ENCODE measurements around the gene NKAIN2. TPM values are rescaled to one million over a fixed set of nuclear protein-coding genes. Genes with fewer than 3 reads are reported as not detected.

NKAIN2 gene
- total and polyA plus RNA-seq, 5 donors from 2014 or later = not detected

- no peaks in the 10 kb centered on the region for H3K36me3 ChIP-seq (ENCODE audit: control insufficient read depth, insufficient read depth, low read length)
- DNase-seq = no peak
- H3K4me1 ChIP-seq (ENCODE audit: control insufficient read depth, insufficient read depth, low read length, poor library complexity, severe bottlenecking) = no peaks in the 10 kb centered on the region
- Mint-ChIP-seq H3K27me3 (no peaks in the 10 kb centered on the region), H3K27ac (no peak overlapping the region), H3K4me3 (no peak overlapping the region), H3K9me3 (peaks cover 0 to 8% (median 3%) of the 10 kb centered on the region in 7 donors), H3K4me1 (no peaks in the 10 kb centered on the region), H3K36me3 (no peaks in the 10 kb centered on the region)
- H3K27me3 ChIP-seq (ENCODE audit: control insufficient read depth, insufficient read depth, low read length) = no peaks in the 10 kb centered on the region
- ATAC-seq (ENCODE audit: low read depth in 2 of 2) = no peak
- H3K27ac ChIP-seq (ENCODE audit: insufficient read depth, low read length, poor library complexity, severe bottlenecking) = no peak overlapping the region
- H3K4me3 ChIP-seq (ENCODE audit: low read depth, low read length) = no peak overlapping the region
- no peaks in the 10 kb centered on the region for H3K9me3 ChIP-seq (ENCODE audit: control insufficient read depth in 2 of 2, low read length in 2 of 2)
Observed at GRCh38 chr6:124052120-124052519, 248.5 kb downstream of the NKAIN2 start.

- no peaks in the 10 kb centered on the region for H3K36me3 Mint-ChIP-seq
- peaks cover 0 to 8% (median 2%) of the 10 kb centered on the region in 7 donors for H3K9me3 Mint-ChIP-seq
- Histone ChIP-seq H3K27me3 (ENCODE audit: control insufficient read depth, insufficient read depth, low read length) (no peaks in the 10 kb centered on the region), H3K4me1 (ENCODE audit: control insufficient read depth, insufficient read depth, low read length, poor library complexity, severe bottlenecking) (no peaks in the 10 kb centered on the region), H3K9me3 (ENCODE audit: control insufficient read depth in 2 of 2, low read length in 2 of 2) (no peaks in the 10 kb centered on the region), H3K36me3 (ENCODE audit: control insufficient read depth, insufficient read depth, low read length) (no peaks in the 10 kb centered on the region), H3K27ac (ENCODE audit: insufficient read depth, low read length, poor library complexity, severe bottlenecking) (no peak overlapping the region), H3K4me3 (ENCODE audit: low read depth, low read length) (no peak overlapping the region)
- ATAC-seq (ENCODE audit: low read depth in 2 of 2) (no peak), DNase-seq (no peak)
- H3K4me3 Mint-ChIP-seq = no peak overlapping the region
- no peaks in the 10 kb centered on the region for H3K4me1 Mint-ChIP-seq
- H3K27me3 Mint-ChIP-seq = no peaks in the 10 kb centered on the region
- H3K27ac Mint-ChIP-seq = no peak overlapping the region
Observed at GRCh38 chr6:124053315-124053714, 249.7 kb downstream of the NKAIN2 start.

- Histone ChIP-seq H3K27me3 (ENCODE audit: control insufficient read depth, insufficient read depth, low read length) (no peaks in the 10 kb centered on the region), H3K4me1 (ENCODE audit: control insufficient read depth, insufficient read depth, low read length, poor library complexity, severe bottlenecking) (no peaks in the 10 kb centered on the region), H3K36me3 (ENCODE audit: control insufficient read depth, insufficient read depth, low read length) (no peaks in the 10 kb centered on the region), H3K9me3 (ENCODE audit: control insufficient read depth in 2 of 2, low read length in 2 of 2) (no peaks in the 10 kb centered on the region), H3K4me3 (ENCODE audit: low read depth, low read length) (no peak overlapping the region), H3K27ac (ENCODE audit: insufficient read depth, low read length, poor library complexity, severe bottlenecking) (no peak overlapping the region)
- Mint-ChIP-seq H3K4me1 (no peaks in the 10 kb centered on the region), H3K27ac (no peak overlapping the region), H3K9me3 (peaks cover 0 to 8% (median 2%) of the 10 kb centered on the region in 7 donors), H3K36me3 (no peaks in the 10 kb centered on the region), H3K27me3 (no peaks in the 10 kb centered on the region), H3K4me3 (no peak overlapping the region)
- no peak for ATAC-seq (ENCODE audit: low read depth in 2 of 2)
- DNase-seq = no peak
Observed at GRCh38 chr6:124054034-124054433, 250.4 kb downstream of the NKAIN2 start.

GRCh38 chr6:124055395-124055794, 251.7 kb downstream of the NKAIN2 start:
- Histone ChIP-seq H3K27me3 (ENCODE audit: control insufficient read depth, insufficient read depth, low read length) (no peaks in the 10 kb centered on the region), H3K9me3 (ENCODE audit: control insufficient read depth in 2 of 2, low read length in 2 of 2) (no peaks in the 10 kb centered on the region), H3K4me1 (ENCODE audit: control insufficient read depth, insufficient read depth, low read length, poor library complexity, severe bottlenecking) (no peaks in the 10 kb centered on the region), H3K27ac (ENCODE audit: insufficient read depth, low read length, poor library complexity, severe bottlenecking) (no peak overlapping the region), H3K36me3 (ENCODE audit: control insufficient read depth, insufficient read depth, low read length) (no peaks in the 10 kb centered on the region), H3K4me3 (ENCODE audit: low read depth, low read length) (no peak overlapping the region)
- Mint-ChIP-seq H3K36me3 (no peaks in the 10 kb centered on the region), H3K9me3 (peaks cover 0 to 8% (median 3%) of the 10 kb centered on the region in 7 donors), H3K4me1 (no peaks in the 10 kb centered on the region), H3K27me3 (no peaks in the 10 kb centered on the region), H3K27ac (no peak overlapping the region), H3K4me3 (no peak overlapping the region)
- ATAC-seq (ENCODE audit: low read depth in 2 of 2) = no peak
- no peak for DNase-seq

GRCh38 chr6:124055963-124056362, 252.3 kb downstream of the NKAIN2 start:
- Mint-ChIP-seq H3K4me3 (no peak overlapping the region), H3K27me3 (no peaks in the 10 kb centered on the region), H3K27ac (no peak overlapping the region), H3K4me1 (no peaks in the 10 kb centered on the region), H3K36me3 (no peaks in the 10 kb centered on the region), H3K9me3 (peaks cover 0 to 8% (median 3%) of the 10 kb centered on the region in 7 donors)
- H3K27ac ChIP-seq (ENCODE audit: insufficient read depth, low read length, poor library complexity, severe bottlenecking) = no peak overlapping the region
- H3K27me3 ChIP-seq (ENCODE audit: control insufficient read depth, insufficient read depth, low read length) = no peaks in the 10 kb centered on the region
- no peaks in the 10 kb centered on the region for H3K4me1 ChIP-seq (ENCODE audit: control insufficient read depth, insufficient read depth, low read length, poor library complexity, severe bottlenecking)
- no peaks in the 10 kb centered on the region for H3K36me3 ChIP-seq (ENCODE audit: control insufficient read depth, insufficient read depth, low read length)
- H3K4me3 ChIP-seq (ENCODE audit: low read depth, low read length) = no peak overlapping the region
- H3K9me3 ChIP-seq (ENCODE audit: control insufficient read depth in 2 of 2, low read length in 2 of 2) = no peaks in the 10 kb centered on the region
- no peak for DNase-seq
- no peak for ATAC-seq (ENCODE audit: low read depth in 2 of 2)

GRCh38 chr6:124056407-124057334, 253.0 kb downstream of the NKAIN2 start:
- Mint-ChIP-seq H3K36me3 (no peaks in the 10 kb centered on the region), H3K27me3 (no peaks in the 10 kb centered on the region), H3K4me3 (no peak overlapping the region), H3K4me1 (no peaks in the 10 kb centered on the region), H3K27ac (no peak overlapping the region), H3K9me3 (peaks cover 0 to 8% (median 3%) of the 10 kb centered on the region in 7 donors)
- H3K27me3 ChIP-seq (ENCODE audit: control insufficient read depth, insufficient read depth, low read length) = no peaks in the 10 kb centered on the region
- H3K27ac ChIP-seq (ENCODE audit: insufficient read depth, low read length, poor library complexity, severe bottlenecking) = no peak overlapping the region
- DNase-seq (no peak), ATAC-seq (ENCODE audit: low read depth in 2 of 2) (no peak)
- H3K4me3 ChIP-seq (ENCODE audit: low read depth, low read length) = no peak overlapping the region
- H3K9me3 ChIP-seq (ENCODE audit: control insufficient read depth in 2 of 2, low read length in 2 of 2) = no peaks in the 10 kb centered on the region
- no peaks in the 10 kb centered on the region for H3K36me3 ChIP-seq (ENCODE audit: control insufficient read depth, insufficient read depth, low read length)
- H3K4me1 ChIP-seq (ENCODE audit: control insufficient read depth, insufficient read depth, low read length, poor library complexity, severe bottlenecking) = no peaks in the 10 kb centered on the region

GRCh38 chr6:124057461-124057860, 253.8 kb downstream of the NKAIN2 start:
- Histone ChIP-seq H3K4me1 (ENCODE audit: control insufficient read depth, insufficient read depth, low read length, poor library complexity, severe bottlenecking) (no peaks in the 10 kb centered on the region), H3K4me3 (ENCODE audit: low read depth, low read length) (no peak overlapping the region), H3K9me3 (ENCODE audit: control insufficient read depth in 2 of 2, low read length in 2 of 2) (no peaks in the 10 kb centered on the region), H3K27me3 (ENCODE audit: control insufficient read depth, insufficient read depth, low read length) (no peaks in the 10 kb centered on the region), H3K27ac (ENCODE audit: insufficient read depth, low read length, poor library complexity, severe bottlenecking) (no peak overlapping the region), H3K36me3 (ENCODE audit: control insufficient read depth, insufficient read depth, low read length) (no peaks in the 10 kb centered on the region)
- H3K9me3 Mint-ChIP-seq = peaks cover 0 to 7% (median 4%) of the 10 kb centered on the region in 7 donors
- H3K4me3 Mint-ChIP-seq = no peak overlapping the region
- no peaks in the 10 kb centered on the region for H3K4me1 Mint-ChIP-seq
- no peak overlapping the region for H3K27ac Mint-ChIP-seq
- H3K27me3 Mint-ChIP-seq = no peaks in the 10 kb centered on the region
- DNase-seq (no peak), ATAC-seq (ENCODE audit: low read depth in 2 of 2) (no peak)
- no peaks in the 10 kb centered on the region for H3K36me3 Mint-ChIP-seq

Measured in CD4-positive, CD25-positive, alpha-beta regulatory T cell (primary cell).